HT-29 (cell line): ENCODE data around the gene DYNLT1. TPM values are rescaled to one million over a fixed set of nuclear protein-coding genes. Genes with fewer than 3 reads are reported as not detected.

Source experiments
- DNase-seq: peaks from one replicate; pipeline ENCODE4 v3.0.0-alpha.2; 2015; ENCODE audit warnings: low spot score
- small RNA-seq: library from RNA; depleted of rRNA; stranded (forward); fragments of <200 nt; gene quantifications from one replicate; pipeline ENCODE3, GENCODE V24; 2014
- total RNA-seq: library from RNA; depleted of rRNA; stranded (reverse); fragments of >200 nt; shearing (Covaris generic); gene quantifications from 2 replicates; pipeline ENCODE4 v1.2.3, GENCODE V29; 2014; rRNA removed

The DYNLT1 gene
- total RNA-seq, 1 experiment from 2014 or later, result 54.7 TPM

DNA sequence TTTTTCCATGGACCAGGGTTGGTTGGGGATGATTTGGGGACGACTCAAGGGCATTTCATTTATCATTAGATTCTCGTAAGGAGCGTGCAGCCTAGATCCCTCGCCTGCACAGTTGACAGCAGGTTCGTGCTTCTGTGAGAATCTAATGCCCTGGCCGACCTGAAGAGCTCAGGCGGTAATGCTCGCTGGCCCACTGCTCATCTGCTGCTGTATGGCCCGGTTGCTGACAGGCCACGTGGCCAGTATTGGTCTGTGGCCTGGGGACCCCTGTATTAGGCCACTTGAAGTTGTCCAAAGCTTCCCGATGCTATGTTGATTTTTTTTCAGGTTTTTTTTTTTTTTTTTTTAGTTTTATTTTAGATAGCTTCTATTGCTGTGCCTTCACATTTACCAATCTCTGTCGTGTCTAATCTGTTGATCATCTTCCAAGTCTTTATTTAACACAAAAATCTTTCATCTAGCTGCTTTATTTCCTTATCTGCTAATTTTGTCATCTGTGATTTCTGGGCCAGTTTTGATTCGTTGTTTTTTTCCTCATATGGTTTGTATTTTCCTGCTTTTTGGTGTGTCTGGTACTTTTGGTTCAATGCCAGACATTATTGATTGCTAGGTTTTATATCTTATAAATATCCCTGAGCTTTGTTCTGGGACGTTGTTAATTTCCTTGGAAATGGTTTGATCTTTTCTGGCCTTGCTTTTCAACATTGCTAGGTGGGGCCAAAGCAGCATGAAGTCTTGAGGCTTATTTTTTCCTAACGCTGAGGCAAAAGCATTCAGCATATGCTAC lies 41.1 kb downstream of the DYNLT1 start:
- DNase-seq, result no peak

DNA sequence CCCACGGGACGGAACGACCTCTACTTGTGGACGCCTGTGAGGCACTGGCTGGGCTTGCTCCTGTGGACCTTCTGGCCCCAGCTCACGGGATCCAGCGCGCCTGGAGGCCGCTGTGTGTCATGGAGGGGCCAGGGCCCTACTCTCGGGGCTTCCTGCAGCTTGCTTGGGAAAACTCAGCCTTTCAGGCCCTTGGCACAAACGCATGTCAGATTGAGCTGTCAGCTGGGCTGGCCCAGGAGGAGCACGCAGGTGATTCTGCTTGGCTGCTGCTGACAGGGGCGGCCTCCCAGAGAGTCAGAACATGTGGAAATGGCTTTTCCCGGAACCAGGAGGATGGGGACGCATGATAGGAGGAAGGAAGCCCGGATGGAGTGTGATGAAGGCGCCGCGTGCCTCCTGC lies 44.9 kb downstream of the DYNLT1 start:
- no peak for DNase-seq

DNA sequence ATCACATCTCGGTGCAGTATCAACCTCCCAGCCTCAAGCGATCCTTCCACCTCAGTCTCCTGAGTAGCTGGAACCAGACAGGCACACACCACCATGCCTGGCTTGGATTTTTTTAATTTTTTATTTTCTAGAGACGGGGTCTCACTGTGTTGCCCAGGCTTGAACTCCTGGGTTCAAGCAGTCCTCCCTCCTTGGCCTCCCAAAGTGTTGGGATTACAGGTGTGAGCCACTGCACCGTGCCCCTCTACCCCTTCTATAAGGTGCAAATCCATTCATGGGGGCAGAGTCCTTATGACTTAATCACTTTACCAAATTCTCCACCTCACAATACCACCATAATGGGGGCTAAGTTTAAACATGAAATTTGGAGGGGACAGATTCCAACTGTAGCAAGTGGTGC lies 47.0 kb downstream of the DYNLT1 start:
- no peak for DNase-seq

DNA sequence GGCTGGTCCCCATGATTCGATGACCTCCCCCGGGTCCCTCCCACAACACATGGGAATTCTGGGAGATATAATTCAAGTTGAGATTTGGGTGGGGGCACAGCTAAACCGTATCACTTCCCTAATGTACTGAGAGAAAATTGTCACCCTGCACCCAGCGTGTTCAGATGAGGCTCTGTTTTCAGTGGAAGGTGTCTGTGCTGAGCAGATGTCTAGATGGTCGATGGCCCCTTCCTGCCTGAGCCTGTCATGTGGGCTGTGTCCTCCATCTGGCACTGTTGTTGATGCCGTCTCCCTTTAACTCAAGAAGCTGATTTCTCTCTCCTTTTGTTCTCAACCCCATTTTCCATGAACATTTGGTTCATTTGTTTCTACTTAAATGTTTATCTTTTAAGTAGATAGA lies 47.7 kb downstream of the DYNLT1 start:
- no peak for DNase-seq

DNA sequence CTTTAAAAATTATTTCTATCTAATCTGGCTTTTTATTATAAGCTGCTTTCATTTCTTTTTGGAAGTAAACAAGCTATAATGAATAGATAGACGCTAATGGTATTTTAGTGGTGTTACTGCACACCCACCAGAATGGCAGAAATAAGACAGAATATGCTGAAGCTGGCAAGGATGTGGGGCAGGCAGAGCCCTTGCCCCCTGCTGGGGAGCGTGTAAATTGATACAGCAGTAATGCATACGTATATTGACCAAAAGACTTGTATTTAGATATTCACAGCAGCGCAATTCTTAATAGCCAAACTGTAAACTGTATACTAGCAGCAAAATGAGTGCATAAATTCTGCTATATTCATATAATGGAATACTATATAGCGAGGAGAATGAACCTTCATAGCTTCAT lies 49.3 kb downstream of the DYNLT1 start:
- DNase-seq, result no peak

DNA sequence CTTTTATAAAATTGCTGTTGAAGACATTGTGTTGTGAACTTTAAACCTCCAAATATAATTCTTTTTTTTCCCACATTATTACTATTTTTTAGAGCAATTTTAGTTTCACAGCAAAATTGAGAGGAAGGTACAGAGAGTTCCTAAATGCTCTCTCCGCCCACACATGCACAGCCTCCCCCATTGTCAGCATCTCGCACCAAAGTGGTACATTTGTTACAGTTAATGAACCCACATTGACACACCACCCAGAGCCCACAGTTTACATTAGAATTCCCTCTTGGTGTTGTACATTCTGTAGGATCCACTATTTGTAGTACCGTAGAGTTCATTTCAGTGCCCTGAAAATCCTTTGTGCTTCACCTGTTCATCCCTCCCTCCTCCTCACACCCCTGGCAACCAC lies 50.9 kb downstream of the DYNLT1 start:
- DNase-seq, result no peak

DNA sequence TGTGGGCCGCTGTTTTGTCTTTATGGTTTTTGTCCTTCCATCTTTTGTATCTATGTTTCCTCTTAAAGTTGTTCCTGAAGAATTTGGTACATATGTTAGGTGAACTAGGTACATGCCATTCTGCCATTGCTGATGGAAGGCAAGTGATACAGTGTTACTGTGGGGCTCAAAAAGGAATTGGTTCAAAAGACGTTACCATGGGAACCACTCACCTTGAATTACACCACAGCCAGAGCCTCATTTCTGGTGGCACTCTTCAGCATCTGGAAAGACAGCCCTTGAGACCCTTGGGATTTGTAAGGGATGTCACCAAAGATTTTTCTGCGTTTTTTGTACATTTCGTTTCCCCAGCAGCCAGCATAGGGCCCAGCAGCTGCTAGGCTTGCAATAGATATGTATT lies 52.7 kb downstream of the DYNLT1 start:
- no peak for DNase-seq

DNA sequence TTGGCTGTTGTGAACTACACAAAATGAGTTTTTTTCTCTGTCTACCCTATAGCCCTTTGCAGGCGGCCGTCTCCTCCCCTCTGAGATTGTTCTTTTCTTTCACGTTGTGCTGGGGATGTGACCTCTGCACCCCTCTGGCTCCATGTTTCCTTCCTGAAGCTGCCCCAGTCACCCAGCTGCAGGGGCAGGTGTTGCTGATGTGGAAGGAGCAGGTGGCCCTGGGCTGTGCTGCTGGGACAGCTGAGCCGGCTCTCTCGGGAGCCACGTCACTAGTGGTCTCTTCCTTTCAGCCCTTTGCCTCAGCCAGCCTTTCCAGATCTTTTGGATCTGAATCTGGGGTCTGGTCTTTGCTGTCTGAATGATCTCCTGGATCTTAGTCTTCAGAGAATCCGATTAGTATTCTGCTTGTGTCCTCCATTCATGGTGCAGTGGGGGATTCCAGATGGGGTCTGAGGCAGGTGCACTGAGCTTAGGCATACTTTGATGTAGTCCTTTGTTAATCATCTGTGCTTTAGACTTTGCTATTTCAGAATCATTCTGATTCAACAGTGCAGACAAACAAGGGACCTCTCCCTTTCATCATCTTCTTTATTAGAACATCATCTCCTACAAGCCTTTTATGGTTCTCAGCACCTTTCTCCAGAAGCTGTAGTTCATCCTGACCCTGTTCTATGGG lies 53.3 kb downstream of the DYNLT1 start:
- DNase-seq, result no peak

DNA sequence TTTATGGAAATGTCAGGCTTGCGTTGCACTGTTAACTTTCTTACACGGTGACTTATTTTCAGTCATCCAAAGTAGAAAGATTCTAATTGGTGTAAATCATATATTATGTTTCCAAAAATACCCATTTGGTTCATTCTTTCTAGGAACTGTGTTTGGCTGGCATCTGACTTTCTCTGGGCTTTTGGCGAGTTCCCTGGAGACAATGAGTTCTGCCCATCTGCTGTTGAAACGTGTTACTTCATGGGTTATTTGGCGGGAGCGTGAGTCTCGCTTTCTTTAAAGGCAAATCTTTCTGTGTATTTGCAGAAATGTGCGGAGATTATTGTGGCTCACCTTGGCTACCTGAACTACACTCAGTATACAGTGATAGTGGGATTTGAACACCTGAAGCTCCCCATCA lies 55.2 kb downstream of the DYNLT1 start:
- DNase-seq, result no peak

DNA sequence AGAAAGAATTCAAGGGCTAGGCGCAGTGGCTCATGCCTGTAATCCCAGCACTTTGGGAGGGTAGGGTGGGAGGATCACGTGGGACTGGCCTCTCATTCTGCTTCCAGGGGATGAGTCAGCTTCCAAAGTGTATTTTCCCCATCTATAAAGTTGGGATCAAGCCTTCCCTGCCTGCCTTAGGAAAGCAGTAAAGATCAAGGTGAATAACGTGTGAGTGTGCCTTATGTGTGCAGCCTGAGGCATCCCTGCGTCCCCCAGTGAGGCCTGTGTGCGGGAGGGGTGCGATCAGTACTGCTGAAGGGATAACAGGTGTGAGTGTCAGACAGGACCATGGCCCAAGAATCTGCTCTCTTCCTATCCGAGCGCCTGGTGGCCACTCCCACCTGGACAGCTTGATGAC lies 57.9 kb downstream of the DYNLT1 start:
- no peak for DNase-seq

Small RNA genes within 50 kb of the gene (small RNA-seq; reads per million reads assigned to genes)
- gene MIR7161, result not detected

Other genes with a start within 250 kb of the DYNLT1 start
- gene TMEM181, start 84.7 kb downstream of the DYNLT1 start, total RNA-seq, result 15.4 and 15.8 TPM in 2 replicates
- gene SYTL3, start 5.3 kb upstream of the DYNLT1 start, total RNA-seq, result 0.41 and 0.94 TPM in 2 replicates
- gene EZR, start 174.6 kb upstream of the DYNLT1 start, total RNA-seq, result 277 and 282 TPM in 2 replicates